Ovary (tissue), 3 donors: ENCODE results near the gene CTNNA1.
"Not testable (repeated sequence)": the region's sequence is repeated elsewhere in the genome, so short reads cannot be mapped to it uniquely, and the experiment has no call there.

Source experiments
- EP300 ChIP-seq: sonication (generic); formaldehyde crosslinking; IDR thresholded peaks from one replicate; pipeline ENCODE4 v1.6.1; 2017; ENCODE audit warnings: antibody characterized with exemption
- POLR2A ChIP-seq: fragments of 450-650 bp; IDR thresholded peaks from one replicate; pipeline ENCODE4 v1.6.1; 2017; ENCODE audit warnings: antibody characterized with exemption, mild to moderate bottlenecking, moderate library complexity
- TF ChIP-seq, protein P1 (sequence below), 3 donors: fragments of 450-650 bp in 2 of 3; fragments of 200-600 bp in 1 of 3; IDR thresholded peaks; one replicate each; pipeline versions ENCODE4 v1.5.1 to v1.8.0; 2016 to 2022; ENCODE audit warnings: antibody characterized with exemption in 3 of 3, mild to moderate bottlenecking in 1 of 3
- donor health status: DM: no; HTN: no; CAD: no.

GRCh38 chr5:138715931-138716432 is 37.2 kb upstream of the CTNNA1 start:
- not testable (repeated sequence) for TF ChIP-seq POLR2A, EP300
- TF ChIP-seq, protein P1, sequence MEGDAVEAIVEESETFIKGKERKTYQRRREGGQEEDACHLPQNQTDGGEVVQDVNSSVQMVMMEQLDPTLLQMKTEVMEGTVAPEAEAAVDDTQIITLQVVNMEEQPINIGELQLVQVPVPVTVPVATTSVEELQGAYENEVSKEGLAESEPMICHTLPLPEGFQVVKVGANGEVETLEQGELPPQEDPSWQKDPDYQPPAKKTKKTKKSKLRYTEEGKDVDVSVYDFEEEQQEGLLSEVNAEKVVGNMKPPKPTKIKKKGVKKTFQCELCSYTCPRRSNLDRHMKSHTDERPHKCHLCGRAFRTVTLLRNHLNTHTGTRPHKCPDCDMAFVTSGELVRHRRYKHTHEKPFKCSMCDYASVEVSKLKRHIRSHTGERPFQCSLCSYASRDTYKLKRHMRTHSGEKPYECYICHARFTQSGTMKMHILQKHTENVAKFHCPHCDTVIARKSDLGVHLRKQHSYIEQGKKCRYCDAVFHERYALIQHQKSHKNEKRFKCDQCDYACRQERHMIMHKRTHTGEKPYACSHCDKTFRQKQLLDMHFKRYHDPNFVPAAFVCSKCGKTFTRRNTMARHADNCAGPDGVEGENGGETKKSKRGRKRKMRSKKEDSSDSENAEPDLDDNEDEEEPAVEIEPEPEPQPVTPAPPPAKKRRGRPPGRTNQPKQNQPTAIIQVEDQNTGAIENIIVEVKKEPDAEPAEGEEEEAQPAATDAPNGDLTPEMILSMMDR (IDR thresholded peaks at IDR 0.05), result not testable (repeated sequence)
